Chondrocyte (in vitro differentiated cells): Measurements from ENCODE around the gene KRT82. TPM values are rescaled to one million over a fixed set of nuclear protein-coding genes. Genes with fewer than 3 reads are reported as not detected.
A peak's percentile ranks its signal among the peaks of the same experiment; 100 is the strongest.

Source experiments
- DNase-seq: peaks from one replicate; pipeline ENCODE4 v3.0.0; 2021; ENCODE audit warnings: mixed read lengths, low spot score
- H3K27ac Mint-ChIP-seq: one replicate; pipeline ENCODE4 v1.8.0; 2021; ENCODE audit warnings: mild to moderate bottlenecking, moderate library complexity, mixed read lengths; ENCODE audit not compliant: unreplicated experiment
- H3K27me3 Mint-ChIP-seq: 2 replicates; pipeline ENCODE4 v1.8.0; 2021; ENCODE audit warnings: low read depth, mixed read lengths
- H3K36me3 Mint-ChIP-seq: 2 replicates; pipeline ENCODE4 v1.8.0; 2021; ENCODE audit warnings: low read depth, mixed read lengths
- H3K4me1 Mint-ChIP-seq: 2 replicates; pipeline ENCODE4 v1.8.0; 2021; ENCODE audit warnings: low read depth, mild to moderate bottlenecking, mixed read lengths
- H3K4me3 Mint-ChIP-seq: one replicate; pipeline ENCODE4 v1.8.0; 2021; ENCODE audit warnings: mild to moderate bottlenecking, moderate library complexity, mixed read lengths; ENCODE audit not compliant: unreplicated experiment
- H3K9me3 Mint-ChIP-seq: 2 replicates; pipeline ENCODE4 v1.8.0; 2021; ENCODE audit warnings: low read depth, mixed read lengths
- CTCF ChIP-seq: fragments of 200-600 bp; sonication (generic); IDR thresholded peaks from 2 replicates; pipeline ENCODE4 v1.5.0; 2021; ENCODE audit warnings: antibody characterized with exemption, mild to moderate bottlenecking, moderate library complexity
- total RNA-seq: library from RNA; stranded (reverse); gene quantifications from 3 replicates; pipeline ENCODE4 v1.2.1, GENCODE V29; 2021

KRT82 gene
- total RNA-seq, 1 donor from 2014 or later: not detected

GRCh38 chr12:52381206-52381605 is 24.9 kb downstream of the KRT82 start:
- Mint-ChIP-seq H3K27me3 (peaks cover 32% of the 10 kb centered on the region), H3K4me3 (no peak overlapping the region), H3K36me3 (no peaks in the 10 kb centered on the region), H3K9me3 (no peaks in the 10 kb centered on the region), H3K4me1 (no peaks in the 10 kb centered on the region), H3K27ac (peak overlapping the region; percentile 32)
- DNase-seq: no peak
- TF ChIP-seq CTCF: no peak

GRCh38 chr12:52380271-52380694 is 25.9 kb downstream of the KRT82 start:
- H3K27ac Mint-ChIP-seq: no peak overlapping the region
- peak; percentile 76 for TF ChIP-seq CTCF
- no peak overlapping the region for H3K4me3 Mint-ChIP-seq
- no peak for DNase-seq
- no peaks in the 10 kb centered on the region for H3K4me1 Mint-ChIP-seq
- H3K27me3 Mint-ChIP-seq: peaks cover 35% of the 10 kb centered on the region
- no peaks in the 10 kb centered on the region for H3K9me3 Mint-ChIP-seq
- H3K36me3 Mint-ChIP-seq: no peaks in the 10 kb centered on the region

- Mint-ChIP-seq H3K27ac (no peak overlapping the region), H3K4me1 (no peaks in the 10 kb centered on the region), H3K4me3 (no peak overlapping the region), H3K36me3 (no peaks in the 10 kb centered on the region), H3K9me3 (no peaks in the 10 kb centered on the region), H3K27me3 (peaks cover 35% of the 10 kb centered on the region)
- no peak for DNase-seq
- TF ChIP-seq CTCF: no peak
These were observed 26.6 kb downstream of the KRT82 start for GRCh38 chr12:52379536-52379935.

DNA sequence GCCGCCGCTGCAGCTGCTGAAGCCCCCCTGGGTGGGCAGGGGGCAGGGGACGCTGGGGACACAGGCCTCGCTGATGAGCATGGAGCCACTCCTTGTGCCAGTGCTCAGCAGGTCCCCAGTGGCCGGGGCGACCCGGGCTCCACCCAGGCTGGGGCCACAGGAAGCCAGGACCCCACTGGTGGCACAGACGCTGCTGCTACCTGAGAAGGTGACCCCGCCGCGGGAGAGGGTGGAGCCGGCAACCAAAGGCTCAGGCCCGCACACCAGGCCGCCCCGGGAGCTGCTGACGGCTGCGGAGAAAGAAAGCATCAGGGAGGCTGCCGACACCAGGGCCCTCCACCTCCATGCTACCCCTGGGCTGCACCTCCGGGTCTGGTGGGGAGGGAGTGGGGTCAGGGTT is 28.0 kb downstream of the KRT82 start:
- Mint-ChIP-seq H3K4me3 (no peak overlapping the region), H3K27ac (no peak overlapping the region), H3K9me3 (peaks cover 9% of the 10 kb centered on the region), H3K27me3 (peaks cover 28% of the 10 kb centered on the region), H3K4me1 (no peaks in the 10 kb centered on the region), H3K36me3 (peaks cover 2% of the 10 kb centered on the region)
- no peak for TF ChIP-seq CTCF
- DNase-seq: no peak

- no peak overlapping the region for H3K4me3 Mint-ChIP-seq
- no peak for DNase-seq
- H3K27me3 Mint-ChIP-seq: peaks cover 25% of the 10 kb centered on the region
- TF ChIP-seq CTCF: no peak
- peaks cover 2% of the 10 kb centered on the region for H3K36me3 Mint-ChIP-seq
- no peak overlapping the region for H3K27ac Mint-ChIP-seq
- peaks cover 9% of the 10 kb centered on the region for H3K9me3 Mint-ChIP-seq
- peaks cover 6% of the 10 kb centered on the region for H3K4me1 Mint-ChIP-seq
These were observed 28.9 kb downstream of the KRT82 start for GRCh38 chr12:52377266-52377665.
